HEK293T (cell line): Measurements from ENCODE around the gene P2RY14.
A peak's percentile ranks its signal among the peaks of the same experiment; 100 is the strongest.

Source experiments
- ARNT ChIP-seq: fragments of 450-650 bp; IDR thresholded peaks from 2 replicates; pipeline ENCODE4 v1.6.1; 2017; ENCODE audit warnings: mild to moderate bottlenecking
- BHLHE40 ChIP-seq: fragments of 450-650 bp; IDR thresholded peaks from 2 replicates; pipeline ENCODE4 v1.6.1; 2016; ENCODE audit warnings: mild to moderate bottlenecking, moderate library complexity, borderline replicate concordance
- CTBP1 ChIP-seq: fragments of 450-650 bp; IDR thresholded peaks from 2 replicates; pipeline ENCODE4 v1.6.1; 2016; ENCODE audit warnings: borderline replicate concordance
- ELF4 ChIP-seq: fragments of 450-650 bp; IDR thresholded peaks from 2 replicates; pipeline ENCODE4 v1.6.1; 2017; ENCODE audit warnings: antibody characterized with exemption
- FOXK2 ChIP-seq: fragments of 450-650 bp; IDR thresholded peaks from 2 replicates; pipeline ENCODE4 v1.6.1; 2016; ENCODE audit warnings: mild to moderate bottlenecking
- FOXM1 ChIP-seq: fragments of 450-650 bp; IDR thresholded peaks from 2 replicates; pipeline ENCODE4 v1.6.1; 2017; ENCODE audit warnings: mild to moderate bottlenecking, borderline replicate concordance
- HDGF ChIP-seq: fragments of 450-650 bp; IDR thresholded peaks from 2 replicates; pipeline ENCODE4 v1.6.1; 2017; ENCODE audit warnings: antibody characterized with exemption, borderline replicate concordance
- L3MBTL2 ChIP-seq: fragments of 450-650 bp; conservative IDR thresholded peaks from 2 replicates; pipeline ENCODE4 v1.6.1; 2016; ENCODE audit warnings: mild to moderate bottlenecking
- NFRKB ChIP-seq: fragments of 450-650 bp; IDR thresholded peaks from 2 replicates; pipeline ENCODE4 v1.6.1; 2016; ENCODE audit warnings: mild to moderate bottlenecking, moderate library complexity
- SP1 ChIP-seq: fragments of 450-650 bp; IDR thresholded peaks from 2 replicates; pipeline ENCODE4 v1.6.1; 2017
- SUZ12 ChIP-seq: fragments of 450-650 bp; IDR thresholded peaks from 2 replicates; pipeline ENCODE4 v1.6.1; 2016; ENCODE audit warnings: mild to moderate bottlenecking
- TARDBP ChIP-seq: fragments of 450-650 bp; IDR thresholded peaks from 2 replicates; pipeline ENCODE4 v1.6.1; 2016
- ZNF384 ChIP-seq: fragments of 450-650 bp; IDR thresholded peaks from 2 replicates; pipeline ENCODE4 v1.6.1; 2016

GRCh38 chr3:151327571-151328198, 49.3 kb upstream of the P2RY14 start:
- no peak for TF ChIP-seq SUZ12
- no peak for TF ChIP-seq SP1
- no peak for TF ChIP-seq BHLHE40
- no peak for TF ChIP-seq HDGF
- TF ChIP-seq ZNF384, result peak; percentile 97
- no peak for TF ChIP-seq TARDBP
- no peak for TF ChIP-seq ELF4
- no peak for TF ChIP-seq FOXM1
- no peak for TF ChIP-seq NFRKB
- TF ChIP-seq CTBP1, result no peak
- TF ChIP-seq FOXK2, result no peak
- TF ChIP-seq ARNT, result no peak
- no peak for TF ChIP-seq L3MBTL2
